GM23338 (cell line): ENCODE measurements around the gene FBXO8.

Source experiments
- CREB1 ChIP-seq: fragments of 250-450 bp; sonication (Bioruptor Pico); IDR thresholded peaks from 2 replicates; pipeline ENCODE4 v1.5.0; 2020; ENCODE audit warnings: low read depth, mild to moderate bottlenecking, moderate library complexity
- CTCF ChIP-seq, 2 experiments: fragments of 200-600 bp in 1 of 2; sonication (generic) in 1 of 2; conservative IDR thresholded peaks; 2 replicates each; pipeline versions ENCODE4 v1.5.1 to v1.6.1; 2016 to 2017; ENCODE audit warnings: antibody characterized with exemption in 2 of 2, low read depth in 2 of 2, mild to moderate bottlenecking in 2 of 2, moderate library complexity in 1 of 2
- REST ChIP-seq: IDR thresholded peaks from one replicate; pipeline ENCODE4 v1.6.1; 2018; ENCODE audit warnings: antibody characterized with exemption; ENCODE audit not compliant: unreplicated experiment

GRCh38 chr4:174224550-174224949 is 58.9 kb downstream of the FBXO8 start:
- no peak for TF ChIP-seq CTCF (conservative IDR thresholded peaks at IDR 0.05; ENCODE audit: low read depth in 2 of 2)
- no peak for TF ChIP-seq REST
- TF ChIP-seq CREB1 (CRISPR knock-in tag), result no peak
